Natural killer cell (primary cell): ENCODE results near the gene PYCR2. TPM values are rescaled to one million over a fixed set of nuclear protein-coding genes. Genes with fewer than 3 reads are reported as not detected.
"Not testable (repeated sequence)": the region's sequence is repeated elsewhere in the genome, so short reads cannot be mapped to it uniquely, and the experiment has no call there.

Experiments
- ATAC-seq, 3 donors: fragments of 150-1000 bp in 2 of 3; fragments of 200-7000 bp in 1 of 3; cut with Tn5 transposase; 1 replicate in 1 of 3; 2 replicates in 2 of 3; pipeline ENCODE4 v1.10.0; 2021; ENCODE audit warnings: mild to moderate bottlenecking in 2 of 3, moderate library complexity in 2 of 3
- DNase-seq, 2 donors: peaks; one replicate each; pipeline versions ENCODE4 v3.0.0 to v3.0.0-alpha.2; 2013 to 2021; ENCODE audit warnings: mixed read lengths in 1 of 2
- H3K27ac ChIP-seq: one replicate; pipeline ENCODE4 v1.5.1; 2013; ENCODE audit warnings: mild to moderate bottlenecking, low read length
- H3K27me3 ChIP-seq: one replicate; pipeline ENCODE4 v1.6.1; 2013; ENCODE audit warnings: low read length; ENCODE audit not compliant: control insufficient read depth, insufficient read depth
- H3K36me3 ChIP-seq: one replicate; pipeline ENCODE4 v1.6.1; 2013; ENCODE audit warnings: low read length; ENCODE audit not compliant: control insufficient read depth, insufficient read depth
- H3K4me1 ChIP-seq: one replicate; pipeline ENCODE4 v1.6.1; 2013; ENCODE audit warnings: low read length; ENCODE audit not compliant: control insufficient read depth, insufficient read depth
- H3K4me3 ChIP-seq: one replicate; pipeline ENCODE4 v1.5.1; 2013; ENCODE audit warnings: low read length
- H3K9me3 ChIP-seq: one replicate; pipeline ENCODE4 v1.6.1; 2013; ENCODE audit warnings: low read length; ENCODE audit not compliant: control insufficient read depth, insufficient read depth
- H3K27ac Mint-ChIP-seq, 2 donors: one replicate each; pipeline ENCODE4 v1.8.0; 2022; ENCODE audit warnings: mild to moderate bottlenecking in 2 of 2, mixed read lengths in 2 of 2, moderate library complexity in 1 of 2
- H3K27me3 Mint-ChIP-seq, 2 donors: one replicate each; pipeline ENCODE4 v1.8.0; 2022; ENCODE audit warnings: low read depth in 2 of 2, mixed read lengths in 2 of 2
- H3K36me3 Mint-ChIP-seq: one replicate; pipeline ENCODE4 v1.8.0; 2022; ENCODE audit warnings: mixed read lengths
- H3K4me1 Mint-ChIP-seq, 2 donors: one replicate each; pipeline ENCODE4 v1.8.0; 2022; ENCODE audit warnings: mixed read lengths in 2 of 2
- H3K4me3 Mint-ChIP-seq: one replicate; pipeline ENCODE4 v1.8.0; 2022; ENCODE audit warnings: mild to moderate bottlenecking, moderate library complexity, mixed read lengths
- H3K9me3 Mint-ChIP-seq, 2 donors: one replicate each; pipeline ENCODE4 v1.8.0; 2022; ENCODE audit warnings: mixed read lengths in 2 of 2
- CTCF ChIP-seq: fragments of 200-600 bp; IDR thresholded peaks from one replicate; pipeline ENCODE4 v1.8.0; 2022; ENCODE audit warnings: antibody characterized with exemption
- WGBS: methylation state at CpG from one replicate; pipeline ENCODE4 v1.1.7; 2013; ENCODE audit warnings: missing lambda C conversion rate; ENCODE audit not compliant: insufficient coverage; 5-methylcytosine and 5-hydroxymethylcytosine counted together
- intact Hi-C: fragments of 100-400 bp; cut with micrococcal nuclease; formaldehyde crosslinking; loops from one replicate; pipeline ENCODE4 v1.14.2; 2022
- total RNA-seq, 4 donors: library from RNA; stranded (reverse); fragments of 120-200 nt in 1 of 4; gene quantifications; one replicate each; pipeline versions ENCODE4 v1.2.3 to v1.2.4, GENCODE V29; 2013 to 2022

PYCR2 gene
- total RNA-seq, 3 donors from 2014 or later (not counting 1 experiment from before 2014, with no cell fraction given) = 57.7 to 74.5 (median 62.6) TPM

- Mint-ChIP-seq H3K27me3 (peaks cover 0 to 3% of the 10 kb centered on the region in 2 donors), H3K27ac (no peak overlapping the region), H3K9me3 (no peaks in the 10 kb centered on the region), H3K4me3 (no peak overlapping the region), H3K4me1 (no peaks in the 10 kb centered on the region), H3K36me3 (no peaks in the 10 kb centered on the region)
- no peak for ATAC-seq
- no peak overlapping the region for H3K27ac ChIP-seq
- no peak for TF ChIP-seq CTCF
- no peaks in the 10 kb centered on the region for H3K4me1 ChIP-seq
- no peaks in the 10 kb centered on the region for H3K36me3 ChIP-seq
- no peaks in the 10 kb centered on the region for H3K27me3 ChIP-seq
- H3K4me3 ChIP-seq = no peak overlapping the region
- intact Hi-C loops = no loop called here
- H3K9me3 ChIP-seq = no peaks in the 10 kb centered on the region
- DNase-seq = no peak
- WGBS = 57% methylated on average over 3 of the region's 3 CpGs
Measured at GRCh38 chr1:225936523-225936922, 12.5 kb upstream of the PYCR2 start.

GRCh38 chr1:225936086-225936485 lies 12.0 kb upstream of the PYCR2 start:
- H3K27ac Mint-ChIP-seq, H3K36me3 Mint-ChIP-seq, intact Hi-C loops, H3K9me3 Mint-ChIP-seq, ATAC-seq, H3K27me3 Mint-ChIP-seq, H3K4me3 ChIP-seq, H3K27ac ChIP-seq, H3K36me3 ChIP-seq, H3K4me3 Mint-ChIP-seq, H3K4me1 Mint-ChIP-seq, H3K4me1 ChIP-seq, DNase-seq, H3K9me3 ChIP-seq, H3K27me3 ChIP-seq: not testable (repeated sequence)
- WGBS = 90% methylated on average over 7 of the region's 8 CpGs

GRCh38 chr1:225934711-225935110 lies 10.7 kb upstream of the PYCR2 start:
- H3K9me3 Mint-ChIP-seq = no peaks in the 10 kb centered on the region
- TF ChIP-seq CTCF = no peak
- no peak overlapping the region for H3K4me3 Mint-ChIP-seq
- H3K27me3 Mint-ChIP-seq = peaks cover 0 to 3% of the 10 kb centered on the region in 2 donors
- H3K9me3 ChIP-seq = no peaks in the 10 kb centered on the region
- no peaks in the 10 kb centered on the region for H3K36me3 Mint-ChIP-seq
- WGBS = 86% methylated on average over 3 of the region's 5 CpGs
- no peaks in the 10 kb centered on the region for H3K36me3 ChIP-seq
- DNase-seq (no peak), ATAC-seq (no peak)
- no peaks in the 10 kb centered on the region for H3K4me1 ChIP-seq
- H3K4me3 ChIP-seq = no peak overlapping the region
- no peaks in the 10 kb centered on the region for H3K27me3 ChIP-seq
- H3K27ac Mint-ChIP-seq = no peak overlapping the region
- intact Hi-C loops = no loop called here
- H3K27ac ChIP-seq = no peak overlapping the region
- no peaks in the 10 kb centered on the region for H3K4me1 Mint-ChIP-seq

GRCh38 chr1:225933072-225933471 lies 9.0 kb upstream of the PYCR2 start:
- no peak for TF ChIP-seq CTCF
- Histone ChIP-seq H3K4me1 (peaks cover 12% of the 10 kb centered on the region), H3K9me3 (no peaks in the 10 kb centered on the region), H3K27me3 (no peaks in the 10 kb centered on the region), H3K4me3 (no peak overlapping the region), H3K36me3 (no peaks in the 10 kb centered on the region), H3K27ac (no peak overlapping the region)
- intact Hi-C loops = no loop called here
- H3K27me3 Mint-ChIP-seq = peaks cover 0 to 3% of the 10 kb centered on the region in 2 donors
- ATAC-seq = no peak
- no peak overlapping the region for H3K4me3 Mint-ChIP-seq
- no peak overlapping the region for H3K27ac Mint-ChIP-seq
- H3K36me3 Mint-ChIP-seq = no peaks in the 10 kb centered on the region
- DNase-seq = no peak
- WGBS = 80% methylated on average over 1 of the region's 2 CpGs
- H3K9me3 Mint-ChIP-seq = no peaks in the 10 kb centered on the region
- peaks cover 15 to 16% of the 10 kb centered on the region in 2 donors for H3K4me1 Mint-ChIP-seq
